Measurements from ENCODE around the gene ODAD3.
"Not testable (repeated sequence)": the region's sequence is repeated elsewhere in the genome, so short reads cannot be mapped to it uniquely, and the experiment has no call there.

The ODAD3 gene

GRCh38 chr19:11473725-11474124, 38.8 kb upstream of the ODAD3 start:
- Histone ChIP-seq H3K4me3 (ENCODE audit: low read depth, low read length) (no peak overlapping the region), H3K27me3 (replicated peaks) (no peaks in the 10 kb centered on the region), H3K36me3 (replicated peaks) (no peaks in the 10 kb centered on the region), H3K27ac (no peak overlapping the region)
- in situ Hi-C loops (cut with HindIII; ENCODE audit: low pct_ligation_motif_present, low sequenced_read_pairs) = no loop called here
- TF ChIP-seq CTCF (IDR thresholded peaks at IDR 0.05; ENCODE audit: low read depth, low read length, missing control alignments) = no peak
- no peak for DNase-seq

- DNase-seq; H3K36me3 ChIP-seq (replicated peaks); H3K4me3 ChIP-seq (ENCODE audit: low read depth, low read length); in situ Hi-C loops (cut with HindIII; ENCODE audit: low pct_ligation_motif_present, low sequenced_read_pairs); H3K27ac ChIP-seq; H3K27me3 ChIP-seq (replicated peaks): not testable (repeated sequence)
These were observed 33.4 kb upstream of the ODAD3 start for GRCh38 chr19:11468266-11468845.

- H3K27me3 ChIP-seq (replicated peaks) = no peaks in the 10 kb centered on the region
- H3K27ac ChIP-seq = no peak overlapping the region
- no peaks in the 10 kb centered on the region for H3K36me3 ChIP-seq (replicated peaks)
- in situ Hi-C loops (cut with HindIII; ENCODE audit: low pct_ligation_motif_present, low sequenced_read_pairs) = no loop called here
- no peak for DNase-seq
- TF ChIP-seq CTCF (IDR thresholded peaks at IDR 0.05; ENCODE audit: low read depth, low read length, missing control alignments) = no peak
- no peak overlapping the region for H3K4me3 ChIP-seq (ENCODE audit: low read depth, low read length)
These were observed 30.7 kb upstream of the ODAD3 start for GRCh38 chr19:11465600-11465999.

- TF ChIP-seq CTCF (IDR thresholded peaks at IDR 0.05; ENCODE audit: low read depth, low read length, missing control alignments) = no peak
- H3K36me3 ChIP-seq (replicated peaks) = no peaks in the 10 kb centered on the region
- in situ Hi-C loops (cut with HindIII; ENCODE audit: low pct_ligation_motif_present, low sequenced_read_pairs) = no loop called here
- DNase-seq = no peak
- no peak overlapping the region for H3K27ac ChIP-seq
- H3K27me3 ChIP-seq (replicated peaks) = no peaks in the 10 kb centered on the region
- H3K4me3 ChIP-seq (ENCODE audit: low read depth, low read length) = no peak overlapping the region
These were observed 29.7 kb upstream of the ODAD3 start for GRCh38 chr19:11464333-11465265.

- no peak overlapping the region for H3K27ac ChIP-seq
- in situ Hi-C loops (cut with HindIII; ENCODE audit: low pct_ligation_motif_present, low sequenced_read_pairs) = no loop called here
- no peak for TF ChIP-seq CTCF (IDR thresholded peaks at IDR 0.05; ENCODE audit: low read depth, low read length, missing control alignments)
- no peak for DNase-seq
- H3K4me3 ChIP-seq (ENCODE audit: low read depth, low read length) = no peak overlapping the region
- H3K27me3 ChIP-seq (replicated peaks) = no peaks in the 10 kb centered on the region
- no peaks in the 10 kb centered on the region for H3K36me3 ChIP-seq (replicated peaks)
These were observed 28.5 kb upstream of the ODAD3 start for GRCh38 chr19:11463391-11463790.

- in situ Hi-C loops (cut with HindIII; ENCODE audit: low pct_ligation_motif_present, low sequenced_read_pairs) = no loop called here
- TF ChIP-seq CTCF (IDR thresholded peaks at IDR 0.05; ENCODE audit: low read depth, low read length, missing control alignments) = no peak
These were observed 26.5 kb upstream of the ODAD3 start for GRCh38 chr19:11461453-11461852.

More at GRCh38 chr19:11461453-11461852, 26.5 kb upstream of the ODAD3 start:
- no peak overlapping the region for H3K4me3 ChIP-seq (ENCODE audit: low read depth, low read length)
- no peaks in the 10 kb centered on the region for H3K36me3 ChIP-seq (replicated peaks)
- DNase-seq = no peak
- H3K27ac ChIP-seq = no peak overlapping the region
- H3K27me3 ChIP-seq (replicated peaks) = no peaks in the 10 kb centered on the region

Data from brain microvascular endothelial cell (primary cell).